GM21825 (cell line): ENCODE results near the gene ZMYND10.

Source experiments
- ATAC-seq: cut with Tn5 transposase; IDR thresholded peaks from one replicate; pipeline ENCODE4 v1.9.1; 2021; ENCODE audit warnings: mild to moderate bottlenecking, moderate library complexity; ENCODE audit not compliant: unreplicated experiment

ZMYND10 gene

GRCh38 chr3:50292159-50293078 is 53.1 kb downstream of the ZMYND10 start, which contains the start of gene IFRD2:
Gene IFRD2, minus strand, starts transcription at chr3:50292429. Its CDS starts 155 bp downstream, at chr3:50292274.
- ATAC-seq = peak; percentile 89
